Cardiac septum (tissue), 1 donor: ENCODE measurements around the gene SCN1B. TPM values are rescaled to one million over a fixed set of nuclear protein-coding genes. Genes with fewer than 3 reads are reported as not detected.

ENCODE experiments used
- DNase-seq: peaks from one replicate; pipeline ENCODE4 v3.0.0-alpha.2; 2020; ENCODE audit warnings: low spot score
- intact Hi-C: fragments of 100-400 bp; cut with DNase I; formaldehyde crosslinking; loops from one replicate; pipeline ENCODE4 v1.14.0; 2022
- total RNA-seq: library from RNA; stranded (reverse); fragmentation: NEBNext Ultra II Directional; extraction: Animal tissue kit (Norgen Biotek cat#: 25700); gene quantifications from one replicate; pipeline ENCODE4 v1.2.1, GENCODE V29; 2021
- donor health status: DM: no; HTN: no; CAD: no.

The SCN1B gene
- total RNA-seq, 1 donor from 2014 or later, result 58.7 TPM

GRCh38 chr19:35033067-35034004, 3.1 kb downstream of the SCN1B start:
- no peak for DNase-seq
- intact Hi-C loops, result no loop called here

- DNase-seq, result no peak
These were observed 3.8 kb downstream of the SCN1B start for GRCh38 chr19:35034005-35034502.

GRCh38 chr19:35034588-35035382, 4.5 kb downstream of the SCN1B start:
- intact Hi-C loops, result no loop called here
- DNase-seq, result no peak

More at GRCh38 chr19:35034005-35034502, 3.8 kb downstream of the SCN1B start:
- intact Hi-C loops, result no loop called here

DNA sequence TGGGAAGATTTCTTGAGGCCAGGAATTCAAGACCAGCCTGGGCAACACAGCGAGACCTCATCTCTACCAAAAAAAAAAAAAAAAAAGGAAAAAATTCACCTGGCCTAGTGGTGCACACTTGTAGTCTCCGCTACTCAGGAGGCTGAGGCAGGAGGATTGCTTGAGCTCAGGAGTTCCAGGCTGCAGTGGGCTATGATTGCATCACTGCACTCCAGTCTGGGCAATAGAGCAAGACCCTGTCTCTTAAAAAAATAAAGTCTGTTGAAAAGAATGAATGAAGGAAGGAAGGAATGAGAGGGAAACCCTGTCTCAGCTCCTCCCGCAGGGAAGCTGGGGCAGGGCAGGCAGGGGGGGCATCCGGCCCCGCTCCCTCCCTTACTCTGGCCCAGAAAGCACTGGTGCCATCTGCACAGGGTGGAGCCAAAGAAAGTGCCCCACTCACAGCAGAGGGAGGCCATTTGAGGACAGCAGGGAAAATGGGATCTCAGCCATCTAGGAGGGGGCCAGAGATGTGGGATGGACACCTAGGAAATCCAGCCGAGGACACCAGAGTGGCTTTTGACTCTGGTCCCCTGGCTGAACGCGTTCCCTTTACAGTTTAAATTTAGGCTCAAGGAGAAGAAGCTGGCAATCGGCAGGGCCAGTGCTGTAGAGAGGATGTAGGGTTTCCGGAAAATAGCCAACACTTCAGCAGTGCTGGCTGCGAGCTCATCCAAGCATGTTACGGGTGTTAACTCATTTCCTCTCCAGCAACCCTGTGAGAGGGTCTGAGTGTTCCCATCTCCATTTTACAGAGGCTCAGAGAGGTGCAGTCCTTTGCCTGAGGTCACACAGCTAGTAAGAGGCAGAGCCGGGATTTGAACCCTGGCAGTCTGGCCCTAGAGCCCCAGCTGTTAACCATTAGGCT, 7.7 kb downstream of the SCN1B start:
- intact Hi-C loops, result no loop called here
- no peak for DNase-seq

- intact Hi-C loops, result no loop called here
- no peak for DNase-seq
These were observed 8.6 kb downstream of the SCN1B start for GRCh38 chr19:35038623-35039512.

DNA sequence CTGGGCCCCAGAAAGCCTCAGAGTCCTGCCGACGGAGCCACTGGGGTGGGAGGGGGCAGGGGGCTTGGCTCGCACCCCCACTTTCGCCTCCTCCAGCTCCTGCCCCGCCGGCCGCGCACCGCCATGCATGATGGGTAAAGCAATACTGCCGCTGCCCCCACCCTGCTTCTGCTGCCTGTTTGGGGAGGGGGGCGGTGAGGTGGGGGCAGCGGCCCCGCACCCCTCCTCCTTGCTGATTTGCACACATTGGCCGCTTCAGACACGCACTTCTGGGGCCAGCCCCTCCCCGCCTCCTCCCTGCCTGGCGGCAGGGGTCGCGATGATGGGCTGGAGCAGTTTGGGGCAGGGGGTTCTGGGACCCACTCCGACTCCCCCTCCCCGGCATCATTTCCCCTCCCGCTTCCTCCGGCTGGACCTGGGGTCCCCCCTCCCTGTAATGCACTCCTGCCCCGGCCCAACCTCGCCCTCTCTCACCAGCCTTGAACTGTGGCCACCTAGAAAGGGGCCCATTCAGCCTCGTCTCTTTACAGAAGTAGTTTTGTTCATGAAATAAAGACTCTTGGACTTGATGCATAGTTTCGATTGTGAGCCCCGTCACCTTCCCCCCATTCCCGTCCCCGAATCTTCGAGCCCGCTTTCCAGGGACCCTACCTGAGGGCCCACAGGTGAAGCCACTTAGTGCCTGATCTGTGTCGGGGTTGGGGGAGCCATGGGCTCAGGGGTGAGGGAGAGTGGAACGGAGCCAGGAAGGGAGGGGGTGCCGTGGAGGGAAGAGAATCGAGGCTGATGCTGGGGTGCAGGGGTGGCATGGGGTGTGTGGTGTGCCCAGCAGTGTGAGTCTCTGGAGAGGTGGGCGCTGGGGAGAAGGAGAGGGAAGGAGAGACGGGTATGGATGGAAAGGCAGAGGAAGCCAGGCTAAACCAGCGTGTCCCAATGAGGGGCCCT, 9.9 kb downstream of the SCN1B start:
- intact Hi-C loops, result loop anchor here (2.0 kb wide), 1 partner anchor 99 kb away; the partner anchor contains the start of gene FXYD1
- DNase-seq, result no peak

GRCh38 chr19:35040826-35041547, 10.7 kb downstream of the SCN1B start:
- peak; percentile 93 for DNase-seq
- intact Hi-C loops, result loop anchor here (2.0 kb wide), 1 partner anchor 98 kb away; the partner anchor contains the start of gene FXYD1

- DNase-seq, result no peak
- intact Hi-C loops, result loop anchor here (2.0 kb wide), 1 partner anchor 97 kb away; the partner anchor contains the start of gene FXYD1
These were observed 11.3 kb downstream of the SCN1B start, which contains the start of gene HPN for GRCh38 chr19:35041548-35042055. TSS of gene HPN (plus strand) at chr19:35041721. CDS start at chr19:35042507, 786 bp downstream.

DNA sequence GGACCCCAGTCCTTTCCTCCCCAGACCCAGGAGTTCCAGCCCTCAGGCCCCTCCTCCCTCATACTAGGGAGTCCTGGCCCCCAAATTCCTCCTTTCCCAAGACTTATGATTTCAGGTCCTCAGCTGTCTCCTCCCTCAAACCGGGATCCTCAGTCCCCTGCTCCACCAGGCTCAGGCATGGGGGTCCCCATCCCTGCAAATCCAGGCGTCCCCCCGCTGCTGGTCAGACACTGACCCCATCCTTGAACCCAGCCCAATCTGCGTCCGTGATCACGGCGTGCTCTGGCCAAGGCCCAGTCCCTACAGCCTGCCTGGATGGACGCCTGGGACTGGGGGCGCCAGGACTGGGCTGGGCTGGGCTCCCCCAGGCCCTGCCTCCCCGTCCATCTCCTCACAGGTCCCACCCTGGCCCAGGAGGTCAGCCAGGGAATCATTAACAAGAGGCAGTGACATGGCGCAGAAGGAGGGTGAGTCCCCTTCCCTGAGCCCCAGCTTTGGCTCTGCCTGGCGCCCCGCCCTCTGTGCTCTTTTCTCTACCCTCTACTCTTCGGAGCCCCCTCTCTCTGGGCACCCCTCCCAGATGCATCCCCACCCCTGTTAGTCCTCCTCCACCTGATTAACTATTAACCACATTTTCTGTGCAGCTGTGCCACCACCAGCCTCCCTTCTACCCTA, 11.9 kb downstream of the SCN1B start:
- intact Hi-C loops, result no loop called here
- DNase-seq, result no peak

- no peak for DNase-seq
- intact Hi-C loops, result no loop called here
These were observed 12.8 kb downstream of the SCN1B start for GRCh38 chr19:35042954-35043604.

DNA sequence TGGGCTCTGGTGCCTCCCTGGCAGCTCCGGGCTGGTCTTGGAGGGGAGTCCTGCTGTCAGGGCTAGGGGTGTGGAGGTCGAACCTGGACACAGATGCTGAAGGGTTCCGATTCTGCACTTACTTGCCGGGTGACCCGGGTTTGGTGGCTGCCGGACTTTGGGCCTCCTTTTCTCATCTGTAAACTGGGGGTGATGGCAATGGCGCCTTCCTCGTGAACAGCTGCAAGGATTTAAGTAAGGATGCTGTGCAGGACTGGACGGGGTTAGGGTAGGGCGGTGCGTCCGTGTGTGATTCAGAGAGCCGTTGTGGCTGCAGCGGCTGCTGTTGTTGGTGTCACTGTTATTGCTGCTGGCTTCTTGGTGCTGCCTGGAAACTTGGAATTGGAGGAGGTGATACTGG, 13.6 kb downstream of the SCN1B start:
- intact Hi-C loops, result no loop called here
- DNase-seq, result no peak

DNA sequence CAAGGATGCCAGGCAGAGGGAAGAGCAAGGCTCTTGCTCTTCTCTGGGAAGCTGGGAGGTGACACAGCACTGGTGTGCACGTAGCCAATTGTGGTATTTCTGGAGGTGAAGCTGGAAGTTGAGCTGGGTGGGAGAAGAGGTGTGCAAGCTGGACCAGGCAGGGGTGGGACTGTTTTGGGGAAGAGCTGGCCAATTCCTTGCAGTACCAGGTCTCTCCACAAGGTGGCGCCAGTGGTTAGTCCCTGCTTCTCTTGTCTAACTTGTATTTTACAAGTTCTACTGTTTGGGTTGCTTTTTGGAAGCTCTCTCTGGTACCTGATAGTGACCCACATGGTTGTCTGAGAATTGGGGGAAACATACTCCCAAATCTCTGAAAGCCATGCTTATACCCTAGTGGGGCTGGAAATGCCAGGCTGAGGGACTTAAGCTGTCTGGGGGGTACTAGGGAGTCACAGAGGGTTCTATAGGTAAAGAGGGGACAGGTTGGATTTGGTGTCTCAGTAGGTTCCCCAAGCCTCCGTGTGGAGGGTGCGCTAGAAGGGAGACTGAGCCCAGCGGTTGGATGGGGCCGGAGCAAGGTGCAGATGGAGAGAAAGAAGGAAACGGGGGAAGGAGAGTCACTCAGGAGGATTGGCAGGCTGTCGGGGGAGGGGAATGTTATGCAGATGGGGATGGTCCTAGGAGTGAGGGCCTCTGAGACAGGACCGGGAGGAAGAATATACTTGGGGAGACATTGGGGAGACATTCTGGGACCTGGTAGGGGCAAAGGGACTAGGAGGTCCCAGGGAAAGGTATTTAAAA, 14.2 kb downstream of the SCN1B start:
- DNase-seq, result peak; percentile 83
- intact Hi-C loops, result no loop called here

DNA sequence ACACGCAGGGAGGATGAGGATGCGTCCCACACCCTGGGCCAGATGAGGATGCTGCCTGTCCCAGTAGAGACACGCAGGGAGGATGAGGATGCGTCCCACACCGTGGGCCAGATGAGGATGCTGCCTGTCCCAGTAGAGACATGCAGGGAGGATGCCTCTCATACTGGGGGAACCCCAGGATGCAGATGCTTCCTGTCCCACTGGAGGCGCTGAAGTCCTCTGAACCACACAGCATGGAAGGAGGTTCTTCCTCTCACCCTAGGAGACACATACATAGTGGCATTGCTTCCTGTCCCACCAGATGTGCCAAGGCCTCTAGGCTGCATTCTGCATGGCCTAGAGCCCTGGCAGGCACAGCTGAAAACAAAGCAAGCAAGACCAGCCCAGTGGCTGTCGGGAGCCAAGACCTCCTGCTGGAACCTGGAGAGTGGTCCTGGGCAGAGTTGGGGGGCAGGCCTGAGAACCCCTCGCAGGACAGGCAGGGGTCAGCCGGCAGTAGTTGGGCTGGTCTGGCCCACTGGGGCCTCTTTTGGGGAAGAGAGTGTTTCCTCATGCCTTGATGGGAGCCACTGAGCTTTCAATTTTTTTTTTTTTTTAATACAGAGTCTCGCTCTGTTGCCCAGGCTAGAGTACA, 15.5 kb downstream of the SCN1B start:
- intact Hi-C loops, result no loop called here
- no peak for DNase-seq

GRCh38 chr19:35046461-35046860, 16.2 kb downstream of the SCN1B start:
- intact Hi-C loops, result no loop called here
- no peak for DNase-seq
